ENCODE results near the gene CLCN5. TPM values are rescaled to one million over a fixed set of nuclear protein-coding genes. Genes with fewer than 3 reads are reported as not detected.

Gene CLCN5
- total and polyA plus RNA-seq, 10 of the 15 experiments (the other 5 are each of a cell fraction or from before 2014, with no cell fraction given): 0.33 to 3.8 (median 2.6) TPM

- TF ChIP-seq HSF1 (IDR thresholded peaks at IDR 0.05; ENCODE audit: low read depth, low read length): no peak
- no peak for TF ChIP-seq DPF2 (IDR thresholded peaks at IDR 0.05)
- TF ChIP-seq ZBTB4 (CRISPR knock-in tag; IDR thresholded peaks at IDR 0.05): no peak
- TF ChIP-seq SREBF1 (IDR thresholded peaks at IDR 0.05; ENCODE audit: low read length): no peak
Observed at GRCh38 chrX:49995795-49996455, 73.5 kb downstream of the CLCN5 start (continued).

- intact Hi-C loops (cut with micrococcal nuclease; ENCODE audit: unreplicated experiment): no loop called here
- SMC1A ChIA-PET (ENCODE audit: uncharacterized antibody, unreplicated experiment): no interaction called here
Observed at GRCh38 chrX:49996474-49996873, 74.1 kb downstream of the CLCN5 start.

More at GRCh38 chrX:49996474-49996873, 74.1 kb downstream of the CLCN5 start:
- TF ChIP-seq ZZZ3 (IDR thresholded peaks at IDR 0.05; ENCODE audit: control insufficient read depth, insufficient read length, low read depth) (no peak), ZBTB40 (IDR thresholded peaks at IDR 0.05; ENCODE audit: borderline replicate concordance) (no peak), RFX5 (IDR thresholded peaks at IDR 0.05; ENCODE audit: low read depth, low read length) (no peak), ZNF622 (IDR thresholded peaks at IDR 0.05) (no peak)
- H3K79me2 ChIP-seq (ENCODE audit: control insufficient read depth, insufficient read depth, low read length): no peaks in the 10 kb centered on the region
- H3K4me3 ChIP-seq: no peak overlapping the region
- WGBS (ENCODE audit: insufficient coverage, insufficient replicate concordance, low lambda C conversion rate, missing lambda C conversion rate): 93% methylated on average over 2 of the region's 2 CpGs
- no peak overlapping the region for H3K27ac ChIP-seq (ENCODE audit: control insufficient read depth, insufficient read depth)
- no peaks in the 10 kb centered on the region for H4K20me1 ChIP-seq (ENCODE audit: control insufficient read depth, insufficient read depth)
- H3K9ac ChIP-seq (ENCODE audit: control insufficient read depth, insufficient read depth, low read length): no peak overlapping the region
- no peak overlapping the region for H2AFZ ChIP-seq (ENCODE audit: control insufficient read depth, low read depth, low read length)
- no peaks in the 10 kb centered on the region; the same call in 1 of the 2 replicates for H3K4me1 ChIP-seq (ENCODE audit: control insufficient read depth, insufficient read depth, low read length)
- BruUV-seq (replicated peaks): no TSS peak
- H3K9me3 ChIP-seq (replicated peaks; ENCODE audit: control insufficient read depth, insufficient read depth, low read length): no peaks in the 10 kb centered on the region
- no peak overlapping the region for H3K4me2 ChIP-seq (ENCODE audit: control insufficient read depth, insufficient read depth)
- in situ Hi-C loops (cut with MboI): no loop called here
- FAIRE-seq: no peak
- ATAC-seq: no peak
- H3K36me3 ChIP-seq (ENCODE audit: control insufficient read depth in 2 of 2, insufficient read depth in 2 of 2, low read length in 1 of 2): no peaks in the 10 kb centered on the region
- H3K27me3 ChIP-seq (replicated peaks in 1 of 2; ENCODE audit: control insufficient read depth in 2 of 2, insufficient read depth in 2 of 2, low read length in 1 of 2): no peaks in the 10 kb centered on the region
- POLR2A ChIA-PET: interaction anchor here (0.5 kb wide), 1 partner anchor 7 kb away, joined by 4 read pairs; no protein-coding TSS in a partner anchor
- DNase-seq (ENCODE audit: low read depth, low spot score): no peak
- RAD21 ChIA-PET (ENCODE audit: unreplicated experiment): no interaction called here
- CTCF ChIA-PET: interaction anchor here (1.9 kb wide), 1 partner anchor 78 kb away, joined by 6 read pairs; no protein-coding TSS in a partner anchor
